ENCODE data around the gene PLLP.

DNA sequence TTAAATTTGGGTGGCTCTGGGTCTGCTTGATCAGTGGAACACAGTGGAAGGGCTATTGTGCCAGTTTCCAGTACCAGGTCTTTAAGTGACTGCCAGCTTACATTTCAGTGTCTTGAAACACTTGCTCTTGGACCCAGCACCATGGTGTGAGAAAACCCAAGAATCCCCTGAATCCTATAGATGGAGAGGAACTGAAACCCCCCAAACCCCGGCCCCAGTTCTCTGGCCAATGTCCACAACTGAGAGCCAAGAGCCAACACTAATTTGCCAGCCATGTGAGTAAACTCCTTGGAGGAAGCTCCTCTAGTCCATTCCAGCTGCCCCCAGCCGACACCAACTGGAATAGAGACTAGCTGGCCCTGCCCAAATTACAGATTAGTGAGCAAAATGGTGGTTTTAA is 41.8 kb downstream of the PLLP start:
- TF ChIP-seq POLR2A (IDR thresholded peaks at IDR 0.05; ENCODE audit: low read depth, low read length): no peak
- TF ChIP-seq POLR2AphosphoS5 (IDR thresholded peaks at IDR 0.05; ENCODE audit: low read depth, low read length): no peak
- no peak for TF ChIP-seq TAF1 (IDR thresholded peaks at IDR 0.05; ENCODE audit: borderline replicate concordance, low read depth, low read length)

Measured in GM12892 (cell line).